Body of pancreas (tissue), 4 donors: Measurements from ENCODE around the gene PTPRM. TPM values are rescaled to one million over a fixed set of nuclear protein-coding genes. Genes with fewer than 3 reads are reported as not detected.

Experiments
- ATAC-seq: fragments of 150-250 bp; one replicate; pipeline ENCODE4 v1.9.1; 2016
- DNase-seq, 4 donors: peaks; one replicate each; pipeline ENCODE4 v3.0.0-alpha.2; 2019
- H3K27ac ChIP-seq, 4 donors: fragments of 200-600 bp; sonication (generic); 1 replicate in 3 of 4; 2 replicates in 1 of 4; pipeline versions ENCODE4 v1.5.1 to v1.6.1; 2016 to 2019; ENCODE audit warnings: mild to moderate bottlenecking in 1 of 4, mixed read lengths in 1 of 4, moderate library complexity in 1 of 4
- H3K27me3 ChIP-seq, 2 donors: fragments of 200-600 bp; sonication (generic); one replicate each; pipeline ENCODE4 v1.6.0; 2016; ENCODE audit warnings: mild to moderate bottlenecking in 1 of 2
- H3K36me3 ChIP-seq, 2 donors: fragments of 200-600 bp; sonication (generic); replicated peaks in 1 of 2; 2 replicates each; pipeline ENCODE4 v1.5.1; 2016; ENCODE audit warnings: low read depth in 2 of 2; ENCODE audit not compliant: insufficient read depth in 1 of 2
- H3K4me1 ChIP-seq: fragments of 200-600 bp; sonication (generic); one replicate; pipeline ENCODE4 v1.6.0; 2016
- H3K4me3 ChIP-seq, 2 donors: fragments of 200-600 bp; sonication (generic); 1 replicate in 1 of 2; 2 replicates in 1 of 2; pipeline ENCODE4 v1.5.1; 2016 to 2019
- H3K9me3 ChIP-seq, 3 donors: fragments of 200-600 bp; sonication (generic); 1 replicate in 2 of 3; 2 replicates in 1 of 3; pipeline ENCODE4 v1.5.1; 2016
- POLR2A ChIP-seq, 3 donors: fragments of 450-650 bp; IDR thresholded peaks; one replicate each; pipeline ENCODE4 v1.6.1; 2016; ENCODE audit warnings: antibody characterized with exemption in 3 of 3, mild to moderate bottlenecking in 2 of 3
- whole genome bisulfite sequencing, 2 donors: methylation state at CpG; one replicate each; pipeline ENCODE4 v1.1.5; 2017; 5-methylcytosine and 5-hydroxymethylcytosine counted together
- intact Hi-C: fragments of 100-400 bp; cut with DNase I; formaldehyde crosslinking; loops from one replicate; pipeline ENCODE4 v1.15.1; 2023
- total RNA-seq, 2 donors: library from RNA; depleted of rRNA; stranded (reverse); fragments of >200 nt; gene quantifications; one replicate each; pipeline ENCODE4 v1.1.0, GENCODE V29; 2016
- TF ChIP-seq, protein P1 (sequence below), 7 experiments: fragments of 450-650 bp in 4 of 7; fragments of 200-600 bp in 3 of 7; sonication (generic) in 3 of 7; IDR thresholded peaks; one replicate each; pipeline ENCODE4 v1.5.1; 2016 to 2019; ENCODE audit warnings: antibody characterized with exemption in 7 of 7

The PTPRM gene
- total RNA-seq, 2 donors from 2014 or later, result 38.2 to 48.0 TPM

DNA sequence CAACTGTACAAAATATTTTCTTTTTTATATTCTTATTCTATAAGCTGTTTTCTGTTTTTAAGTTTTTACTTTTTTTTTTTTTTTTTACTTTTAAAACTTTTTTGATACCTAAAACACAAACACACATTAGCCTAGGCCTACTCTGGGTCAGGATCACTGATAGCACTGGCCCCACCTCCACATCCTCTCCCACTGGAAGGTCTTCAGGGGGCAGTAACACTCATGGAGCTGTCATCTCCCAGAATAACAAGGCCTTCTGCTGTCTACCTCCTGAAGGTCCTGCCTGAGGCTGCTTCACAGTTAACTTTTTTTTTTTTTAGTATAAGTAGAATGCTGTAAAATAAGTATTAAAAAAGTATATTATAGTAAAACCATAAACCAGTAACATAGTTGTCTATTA, 415.1 kb downstream of the PTPRM start:
- H3K27me3 ChIP-seq, result no peaks in the 10 kb centered on the region
- intact Hi-C loops, result no loop called here
- no peak overlapping the region for H3K4me3 ChIP-seq
- DNase-seq, result no peak
- no peak for ATAC-seq
- TF ChIP-seq, protein P1, sequence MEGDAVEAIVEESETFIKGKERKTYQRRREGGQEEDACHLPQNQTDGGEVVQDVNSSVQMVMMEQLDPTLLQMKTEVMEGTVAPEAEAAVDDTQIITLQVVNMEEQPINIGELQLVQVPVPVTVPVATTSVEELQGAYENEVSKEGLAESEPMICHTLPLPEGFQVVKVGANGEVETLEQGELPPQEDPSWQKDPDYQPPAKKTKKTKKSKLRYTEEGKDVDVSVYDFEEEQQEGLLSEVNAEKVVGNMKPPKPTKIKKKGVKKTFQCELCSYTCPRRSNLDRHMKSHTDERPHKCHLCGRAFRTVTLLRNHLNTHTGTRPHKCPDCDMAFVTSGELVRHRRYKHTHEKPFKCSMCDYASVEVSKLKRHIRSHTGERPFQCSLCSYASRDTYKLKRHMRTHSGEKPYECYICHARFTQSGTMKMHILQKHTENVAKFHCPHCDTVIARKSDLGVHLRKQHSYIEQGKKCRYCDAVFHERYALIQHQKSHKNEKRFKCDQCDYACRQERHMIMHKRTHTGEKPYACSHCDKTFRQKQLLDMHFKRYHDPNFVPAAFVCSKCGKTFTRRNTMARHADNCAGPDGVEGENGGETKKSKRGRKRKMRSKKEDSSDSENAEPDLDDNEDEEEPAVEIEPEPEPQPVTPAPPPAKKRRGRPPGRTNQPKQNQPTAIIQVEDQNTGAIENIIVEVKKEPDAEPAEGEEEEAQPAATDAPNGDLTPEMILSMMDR (IDR thresholded peaks at IDR 0.05), result no peak
- no peak for TF ChIP-seq POLR2A (IDR thresholded peaks at IDR 0.05)
- no peaks in the 10 kb centered on the region for H3K4me1 ChIP-seq
- H3K36me3 ChIP-seq, result no peaks in the 10 kb centered on the region
- no peaks in the 10 kb centered on the region for H3K9me3 ChIP-seq
- no peak overlapping the region for H3K27ac ChIP-seq

DNA sequence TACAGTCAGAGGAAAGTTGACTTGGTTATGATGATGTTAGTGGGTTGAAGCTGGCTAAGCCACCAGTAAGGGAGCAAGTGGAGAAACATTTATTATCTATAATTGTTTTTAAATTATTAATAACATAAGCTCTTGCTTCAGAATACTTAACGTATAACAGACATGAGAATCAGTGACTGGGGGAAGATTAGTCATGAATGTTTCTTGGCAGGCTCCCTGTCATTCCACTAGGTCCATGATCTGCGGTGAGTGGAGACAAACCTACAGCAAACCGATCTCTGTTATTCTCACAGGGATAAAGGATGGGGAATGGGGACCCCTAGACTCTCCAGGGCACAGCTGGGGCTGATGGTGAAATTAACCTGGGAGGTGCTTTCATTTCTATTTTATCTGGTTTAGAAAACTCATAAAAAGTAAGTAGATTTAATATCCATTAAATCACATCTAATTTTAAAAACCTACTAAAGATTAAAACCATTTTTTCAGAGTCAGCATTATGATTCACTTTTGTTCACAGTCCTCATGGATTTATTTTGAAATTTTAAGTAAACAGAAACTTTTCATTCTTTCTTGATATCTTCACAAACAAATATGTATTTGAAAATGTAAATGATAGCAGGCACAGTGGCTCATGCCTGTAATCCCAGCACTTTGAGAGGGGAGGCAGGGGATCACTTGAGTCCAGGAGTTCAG, 420.3 kb downstream of the PTPRM start:
- ATAC-seq (no peak), DNase-seq (no peak)
- Histone ChIP-seq H3K9me3 (no peaks in the 10 kb centered on the region), H3K4me3 (no peak overlapping the region), H3K27ac (no peak overlapping the region), H3K27me3 (no peaks in the 10 kb centered on the region), H3K4me1 (no peaks in the 10 kb centered on the region), H3K36me3 (no peaks in the 10 kb centered on the region)
- intact Hi-C loops, result no loop called here
- WGBS, 2 donors, result 61 to 65% methylated on average over 3 of the region's 3 CpGs
- TF ChIP-seq, protein P1 (IDR thresholded peaks at IDR 0.05), result no peak
- no peak for TF ChIP-seq POLR2A (IDR thresholded peaks at IDR 0.05)

DNA sequence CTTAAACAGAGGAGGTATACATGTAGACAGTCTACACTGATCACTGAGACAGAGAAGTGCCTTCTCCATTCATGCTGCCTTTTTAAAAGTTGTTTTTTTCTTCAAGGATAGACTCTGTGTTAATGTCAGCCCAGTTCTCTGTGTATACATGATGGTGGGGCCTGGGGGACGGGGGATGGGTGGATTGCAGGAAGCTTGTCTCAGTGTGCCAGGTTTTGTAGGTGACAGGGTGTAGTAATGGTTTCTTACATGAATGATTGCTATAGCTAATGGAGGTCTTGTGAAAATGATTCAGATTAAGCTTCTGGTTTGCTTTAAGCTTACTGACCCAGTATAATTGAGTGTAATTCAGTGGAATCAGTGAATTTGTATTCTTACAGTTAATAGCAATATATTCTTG, 423.6 kb downstream of the PTPRM start:
- no peaks in the 10 kb centered on the region for H3K27me3 ChIP-seq
- H3K9me3 ChIP-seq, result no peaks in the 10 kb centered on the region
- DNase-seq, result no peak
- no peak overlapping the region for H3K27ac ChIP-seq
- H3K36me3 ChIP-seq, result no peaks in the 10 kb centered on the region
- no peak for ATAC-seq
- no peak overlapping the region for H3K4me3 ChIP-seq
- intact Hi-C loops, result no loop called here
- H3K4me1 ChIP-seq, result no peaks in the 10 kb centered on the region
- TF ChIP-seq, protein P1 (IDR thresholded peaks at IDR 0.05), result no peak
- TF ChIP-seq POLR2A (IDR thresholded peaks at IDR 0.05), result no peak
- 39 to 41% methylated on average over 1 of the region's 1 CpG for WGBS, 2 donors

- H3K4me3 ChIP-seq, result no peak overlapping the region
- intact Hi-C loops, result no loop called here
- H3K36me3 ChIP-seq, result no peaks in the 10 kb centered on the region
- TF ChIP-seq, protein P1 (IDR thresholded peaks at IDR 0.05), result no peak
- no peak for TF ChIP-seq POLR2A (IDR thresholded peaks at IDR 0.05)
- H3K4me1 ChIP-seq, result peaks cover 3% of the 10 kb centered on the region
- WGBS, 2 donors, result 66 to 87% methylated on average over 3 of the region's 3 CpGs
- H3K27ac ChIP-seq, result no peak overlapping the region
- no peaks in the 10 kb centered on the region for H3K27me3 ChIP-seq
- no peak for DNase-seq
- no peak for ATAC-seq
- no peaks in the 10 kb centered on the region for H3K9me3 ChIP-seq
These were observed 434.7 kb downstream of the PTPRM start for GRCh38 chr18:8001711-8002301.
